Dedifferentiated amniotic fluid mesenchymal stem cell (primary cell): ENCODE measurements around the gene RFPL1.
"Not testable (repeated sequence)": the region's sequence is repeated elsewhere in the genome, so short reads cannot be mapped to it uniquely, and the experiment has no call there.

ENCODE experiments used
- DNase-seq: peaks from one replicate; pipeline ENCODE4 v3.0.0-alpha.2; 2016; ENCODE audit errors: extremely low spot score

RFPL1 gene

DNA sequence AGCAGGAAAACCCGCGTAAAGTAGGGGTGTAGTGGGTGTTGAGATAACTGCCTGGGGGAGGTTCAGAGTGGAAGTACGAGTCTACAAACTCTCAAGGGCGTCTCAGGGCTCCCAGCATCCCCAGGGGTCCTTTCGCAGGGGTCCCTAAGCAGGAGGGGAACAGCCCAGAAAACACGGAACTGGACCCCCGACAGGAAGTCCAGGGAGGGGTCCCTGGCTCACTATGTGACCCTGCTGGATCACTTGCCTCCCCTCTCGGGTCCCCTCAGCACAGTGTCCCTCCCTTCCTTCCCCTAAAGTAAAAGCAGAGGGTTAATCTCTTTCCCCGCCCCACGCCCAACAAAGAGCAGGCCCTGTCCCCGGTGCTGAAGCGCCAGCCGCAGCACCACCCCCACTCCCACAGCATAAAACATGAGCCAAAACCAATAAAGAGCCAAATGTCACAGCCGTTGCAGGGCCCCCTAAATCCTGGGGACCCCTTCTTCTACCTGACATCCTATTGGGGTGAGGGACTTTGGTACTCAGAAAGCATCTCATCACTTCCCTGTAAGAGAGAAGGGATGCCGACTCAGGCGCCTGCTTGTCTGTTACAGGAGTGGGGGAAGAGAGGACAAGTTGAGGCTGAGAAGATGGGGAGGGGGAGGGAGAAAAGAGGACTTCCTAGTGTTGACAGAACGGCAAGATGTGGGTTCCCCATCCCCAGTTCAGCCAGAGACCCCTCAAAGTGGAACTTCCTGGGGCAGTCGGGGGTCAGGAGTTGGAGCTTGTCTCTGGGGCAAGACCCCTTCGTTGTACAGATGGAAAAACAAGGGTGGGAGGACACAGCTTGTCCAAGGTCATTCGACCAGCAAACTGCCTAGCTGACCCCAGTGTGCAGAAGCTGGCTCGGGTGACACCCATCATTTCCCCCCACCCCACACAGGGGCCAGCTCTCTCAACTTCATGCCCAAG is 40.2 kb downstream of the RFPL1 start:
- no peak for DNase-seq

- DNase-seq, result no peak
These were observed 41.3 kb downstream of the RFPL1 start, which contains the start of gene NEFH for GRCh38 chr22:29479417-29480261. Gene NEFH, plus strand, starts transcription at chr22:29480218. Its CDS starts 45 bp downstream, at chr22:29480263.

GRCh38 chr22:29480262-29480511 is 41.8 kb downstream of the RFPL1 start:
- DNase-seq, result no peak

DNA sequence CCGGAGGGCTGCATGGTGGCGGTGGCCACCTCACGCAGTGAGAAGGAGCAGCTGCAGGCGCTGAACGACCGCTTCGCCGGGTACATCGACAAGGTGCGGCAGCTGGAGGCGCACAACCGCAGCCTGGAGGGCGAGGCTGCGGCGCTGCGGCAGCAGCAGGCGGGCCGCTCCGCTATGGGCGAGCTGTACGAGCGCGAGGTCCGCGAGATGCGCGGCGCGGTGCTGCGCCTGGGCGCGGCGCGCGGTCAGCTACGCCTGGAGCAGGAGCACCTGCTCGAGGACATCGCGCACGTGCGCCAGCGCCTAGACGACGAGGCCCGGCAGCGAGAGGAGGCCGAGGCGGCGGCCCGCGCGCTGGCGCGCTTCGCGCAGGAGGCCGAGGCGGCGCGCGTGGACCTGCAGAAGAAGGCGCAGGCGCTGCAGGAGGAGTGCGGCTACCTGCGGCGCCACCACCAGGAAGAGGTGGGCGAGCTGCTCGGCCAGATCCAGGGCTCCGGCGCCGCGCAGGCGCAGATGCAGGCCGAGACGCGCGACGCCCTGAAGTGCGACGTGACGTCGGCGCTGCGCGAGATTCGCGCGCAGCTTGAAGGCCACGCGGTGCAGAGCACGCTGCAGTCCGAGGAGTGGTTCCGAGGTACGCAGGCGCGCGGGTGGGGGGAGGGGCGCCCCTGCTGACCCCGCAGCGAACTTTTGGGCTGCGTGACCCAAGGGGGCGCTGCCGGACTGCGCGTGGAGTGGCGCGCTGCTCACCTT is 42.3 kb downstream of the RFPL1 start:
- no peak for DNase-seq

DNA sequence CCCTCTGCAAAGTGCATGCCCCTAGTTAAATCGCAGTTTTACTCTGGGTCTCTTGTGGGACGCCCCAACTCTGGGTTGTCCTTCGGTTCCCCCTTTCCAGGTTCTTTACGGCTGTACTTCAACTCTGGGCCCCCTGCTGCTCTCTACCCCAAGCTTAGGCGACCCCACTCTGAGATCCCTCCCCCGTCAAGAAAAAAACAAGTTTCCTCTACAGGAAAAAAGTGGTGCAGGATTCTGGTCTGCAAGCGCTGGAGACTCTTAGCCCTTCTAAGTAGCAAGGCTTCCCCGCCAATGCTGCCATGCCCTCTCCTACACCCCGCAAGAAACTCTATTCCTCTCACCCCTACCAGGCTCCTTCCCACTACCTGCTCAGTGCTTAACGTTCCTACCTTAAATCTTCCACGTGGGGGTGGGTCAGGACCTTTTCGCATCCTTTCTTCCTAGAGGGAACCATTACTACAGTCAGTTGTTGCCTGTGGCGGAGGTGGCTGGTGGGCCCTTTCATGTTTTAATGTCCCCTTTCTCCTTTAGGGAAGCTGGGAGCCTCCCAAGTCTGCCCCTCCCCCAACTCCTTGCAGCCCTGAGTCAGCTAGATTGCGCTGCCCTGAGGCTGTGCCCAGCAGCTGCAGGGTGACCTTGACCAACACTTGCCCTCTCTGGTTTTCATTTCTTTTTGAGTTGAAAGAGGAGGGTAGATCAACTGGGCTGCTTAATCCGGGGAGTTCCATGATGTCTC is 43.0 kb downstream of the RFPL1 start:
- DNase-seq, result no peak

DNA sequence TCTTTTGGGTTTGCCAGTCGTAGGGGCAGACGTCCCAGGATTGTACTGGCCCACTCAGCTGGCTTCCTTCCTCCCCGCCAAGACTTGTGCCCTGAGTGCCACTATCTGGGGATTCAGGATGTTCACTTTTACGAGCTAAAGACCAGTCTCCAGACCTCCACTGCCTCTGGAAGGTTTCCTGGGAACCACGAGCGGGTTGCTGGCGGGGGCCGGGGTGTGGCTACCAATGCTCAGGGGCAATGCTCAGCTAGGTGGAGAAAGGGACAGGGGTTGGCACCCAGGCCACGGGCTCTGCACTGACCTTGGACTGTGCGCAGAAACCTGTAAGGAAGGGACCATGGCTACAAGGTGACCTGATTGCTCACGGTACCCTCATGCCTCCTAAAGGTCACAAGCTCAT is 43.9 kb downstream of the RFPL1 start:
- no peak for DNase-seq

GRCh38 chr22:29482726-29483125 is 44.3 kb downstream of the RFPL1 start:
- no peak for DNase-seq

- no peak for DNase-seq
These were observed 44.9 kb downstream of the RFPL1 start for GRCh38 chr22:29483254-29483653.

GRCh38 chr22:29484642-29485041 is 46.3 kb downstream of the RFPL1 start:
- no peak for DNase-seq

DNA sequence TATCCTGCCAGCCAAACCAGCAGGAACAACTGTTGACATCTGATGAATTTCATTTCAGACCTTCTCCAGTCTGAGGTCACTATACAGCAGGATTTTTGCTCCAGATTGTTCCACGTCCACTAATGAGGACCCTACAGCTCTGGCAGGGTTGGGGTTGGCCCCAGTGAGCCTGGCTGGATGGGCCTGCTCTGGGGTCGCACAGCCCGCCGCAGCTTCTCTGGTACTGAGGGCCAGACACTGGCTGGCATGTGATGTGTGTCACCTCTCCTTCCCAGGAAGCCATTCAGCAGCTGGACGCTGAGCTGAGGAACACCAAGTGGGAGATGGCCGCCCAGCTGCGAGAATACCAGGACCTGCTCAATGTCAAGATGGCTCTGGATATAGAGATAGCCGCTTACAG is 47.1 kb downstream of the RFPL1 start:
- DNase-seq, result no peak

- DNase-seq, result no peak
These were observed 49.1 kb downstream of the RFPL1 start for GRCh38 chr22:29487426-29487986.

DNA sequence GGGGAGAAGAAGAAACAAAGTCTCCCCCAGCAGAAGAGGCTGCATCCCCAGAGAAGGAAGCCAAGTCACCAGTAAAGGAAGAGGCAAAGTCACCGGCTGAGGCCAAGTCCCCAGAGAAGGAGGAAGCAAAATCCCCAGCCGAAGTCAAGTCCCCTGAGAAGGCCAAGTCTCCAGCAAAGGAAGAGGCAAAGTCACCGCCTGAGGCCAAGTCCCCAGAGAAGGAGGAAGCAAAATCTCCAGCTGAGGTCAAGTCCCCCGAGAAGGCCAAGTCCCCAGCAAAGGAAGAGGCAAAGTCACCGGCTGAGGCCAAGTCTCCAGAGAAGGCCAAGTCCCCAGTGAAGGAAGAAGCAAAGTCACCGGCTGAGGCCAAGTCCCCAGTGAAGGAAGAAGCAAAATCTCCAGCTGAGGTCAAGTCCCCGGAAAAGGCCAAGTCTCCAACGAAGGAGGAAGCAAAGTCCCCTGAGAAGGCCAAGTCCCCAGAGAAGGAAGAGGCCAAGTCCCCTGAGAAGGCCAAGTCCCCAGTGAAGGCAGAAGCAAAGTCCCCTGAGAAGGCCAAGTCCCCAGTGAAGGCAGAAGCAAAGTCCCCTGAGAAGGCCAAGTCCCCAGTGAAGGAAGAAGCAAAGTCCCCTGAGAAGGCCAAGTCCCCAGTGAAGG is 50.9 kb downstream of the RFPL1 start:
- DNase-seq, result not testable (repeated sequence)

GRCh38 chr22:29491012-29491411 is 52.6 kb downstream of the RFPL1 start:
- DNase-seq, result no peak
